Cortex of kidney (tissue), 1 donor: ENCODE measurements around the gene PMAIP1.

ENCODE experiments used
- DNase-seq: peaks from one replicate; lab custom pipeline; 2025; lab: John Stamatoyannopoulos, UW

PMAIP1 gene

GRCh38 chr18:59912007-59912550 is 12.3 kb downstream of the PMAIP1 start:
- DNase-seq = no peak

- DNase-seq = no peak
Measured at GRCh38 chr18:59915606-59916005, 15.8 kb downstream of the PMAIP1 start.

DNA sequence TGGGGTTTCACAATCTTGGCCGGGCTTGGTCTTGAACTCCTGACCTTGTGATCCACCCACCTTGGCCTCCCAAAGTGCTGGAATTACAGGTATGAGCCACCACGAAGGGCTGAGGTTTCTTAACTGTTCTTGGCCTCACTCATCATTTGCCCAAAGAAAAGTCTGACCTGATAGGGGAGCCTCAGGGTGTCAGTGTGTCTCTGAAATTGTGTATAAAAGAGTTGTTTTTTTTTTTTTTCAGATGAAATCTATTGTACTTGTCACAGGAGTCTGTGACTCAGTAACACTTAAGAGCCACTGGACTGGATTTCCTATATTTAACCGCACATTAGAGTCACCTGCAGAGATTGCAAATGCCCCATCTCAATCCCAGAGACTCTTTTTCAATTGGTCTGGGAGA is 16.9 kb downstream of the PMAIP1 start:
- DNase-seq = no peak

DNA sequence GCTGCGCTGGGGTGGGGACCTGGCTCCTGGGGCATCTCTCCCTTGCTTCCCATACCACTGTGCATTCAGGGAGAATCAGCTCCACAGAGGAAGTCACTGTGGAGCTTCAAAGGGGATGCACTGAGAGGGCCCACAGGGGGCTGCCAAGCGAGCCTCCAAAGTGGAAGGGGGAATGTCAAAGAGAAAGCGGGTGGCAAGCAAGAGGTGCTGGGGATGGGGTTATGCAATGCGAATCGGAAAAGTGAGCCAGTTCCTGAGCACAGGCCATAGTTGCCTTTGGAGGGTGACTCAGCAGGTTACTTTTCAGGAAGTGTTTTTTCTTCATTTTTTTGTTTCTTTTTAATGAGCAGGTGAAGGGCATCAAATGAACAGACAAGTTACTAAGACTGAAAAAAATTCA is 17.6 kb downstream of the PMAIP1 start:
- no peak for DNase-seq

- DNase-seq = no peak
Measured at GRCh38 chr18:59918320-59918755, 18.5 kb downstream of the PMAIP1 start.

DNA sequence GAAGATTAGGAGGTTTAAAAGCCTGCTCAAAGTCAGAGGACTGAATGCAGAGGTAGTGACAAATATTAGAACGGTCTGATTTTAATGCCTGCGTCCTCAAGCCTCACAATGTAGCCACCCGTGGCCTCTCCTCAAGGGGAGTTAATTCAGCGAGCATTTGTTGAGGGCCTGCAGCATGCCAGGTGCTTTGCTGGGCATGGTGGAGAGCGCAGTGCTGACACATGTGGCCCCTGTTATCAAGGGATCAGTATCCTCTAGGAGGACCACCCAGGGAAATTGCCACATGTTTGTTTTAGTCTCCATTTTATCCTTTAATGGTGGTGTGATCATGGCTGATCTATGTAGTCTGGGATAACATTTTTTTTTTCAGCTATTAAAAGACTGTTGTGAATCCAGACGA is 19.2 kb downstream of the PMAIP1 start:
- no peak for DNase-seq

GRCh38 chr18:59921384-59921891 is 21.6 kb downstream of the PMAIP1 start:
- no peak for DNase-seq

GRCh38 chr18:59923539-59924196 is 23.9 kb downstream of the PMAIP1 start:
- no peak for DNase-seq

- DNase-seq = no peak
Measured at GRCh38 chr18:59926131-59926530, 26.3 kb downstream of the PMAIP1 start.

DNA sequence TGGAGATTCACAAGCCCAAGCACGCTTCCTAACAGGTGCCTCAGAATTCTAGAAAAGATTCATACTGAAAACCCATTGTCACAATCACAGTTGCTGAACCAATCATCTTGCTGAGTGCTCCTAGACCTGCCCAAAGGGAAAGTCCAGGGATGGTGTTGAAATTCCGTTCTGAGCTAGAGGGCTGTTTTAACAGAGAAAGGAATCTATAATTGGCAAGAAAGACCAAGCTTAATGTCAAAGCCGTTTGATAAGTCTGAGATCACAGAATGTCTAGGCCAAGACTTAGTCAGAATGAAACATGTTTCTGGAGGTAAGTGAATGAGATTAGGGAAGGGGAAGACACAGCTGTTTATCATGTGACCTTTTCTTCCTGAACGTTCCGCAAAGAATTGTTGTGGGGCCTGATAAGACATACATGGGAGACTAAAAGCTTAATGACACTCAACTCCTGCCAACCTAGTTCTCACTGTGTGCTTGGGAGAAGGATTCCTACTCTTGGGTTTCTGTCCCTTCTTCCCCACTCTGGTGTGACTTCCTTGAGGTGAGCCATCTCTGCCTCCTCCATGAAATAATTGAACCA is 27.5 kb downstream of the PMAIP1 start:
- DNase-seq = no peak

DNA sequence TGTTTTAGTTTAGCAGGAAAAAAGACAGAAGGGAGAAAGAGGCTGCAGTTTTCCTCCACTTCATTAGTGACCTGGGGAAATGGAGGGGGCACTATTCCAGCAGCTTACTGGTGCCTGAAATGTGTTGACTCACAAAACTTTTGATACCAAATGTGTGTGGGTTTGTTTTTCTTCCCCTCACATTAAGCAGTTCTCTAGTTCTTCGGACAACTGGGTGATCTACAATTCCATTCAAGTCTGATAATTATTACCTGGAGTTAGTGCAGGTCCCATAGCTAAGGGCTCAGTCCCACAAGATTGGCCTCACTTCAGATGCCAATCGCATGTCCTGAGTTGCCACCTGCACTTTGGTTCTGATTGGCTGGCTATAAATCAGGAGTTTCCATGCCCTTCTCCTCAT is 28.4 kb downstream of the PMAIP1 start:
- DNase-seq = no peak

DNA sequence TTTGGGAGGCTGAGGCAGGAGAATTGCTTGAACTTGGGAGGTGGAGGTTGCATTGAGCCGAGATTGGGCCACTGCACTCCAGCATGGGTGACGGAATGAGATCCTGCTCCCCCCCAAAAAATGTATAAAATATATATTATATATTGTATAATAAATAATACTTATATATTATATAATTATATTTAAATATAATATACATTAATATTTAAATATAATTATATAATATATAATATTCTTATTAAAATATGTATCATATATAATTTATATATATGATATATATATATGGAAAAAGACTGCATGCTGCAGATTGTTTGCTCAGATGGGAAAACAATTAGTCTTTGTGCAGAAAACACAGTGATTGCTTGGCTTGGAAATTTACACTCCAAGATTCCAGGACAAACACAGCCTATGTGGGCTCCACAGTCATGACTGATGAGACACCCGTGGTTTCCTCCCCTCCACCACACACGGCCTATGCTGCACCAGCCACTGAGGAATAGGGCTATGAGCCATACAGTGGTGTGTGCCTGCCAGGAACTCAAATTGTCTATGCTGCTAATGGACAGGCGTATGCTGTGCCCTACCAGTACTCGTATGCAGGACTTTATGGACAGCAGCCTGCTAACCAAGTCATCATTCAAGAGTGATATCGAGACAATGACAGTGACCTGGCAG is 30.0 kb downstream of the PMAIP1 start:
- no peak for DNase-seq

DNA sequence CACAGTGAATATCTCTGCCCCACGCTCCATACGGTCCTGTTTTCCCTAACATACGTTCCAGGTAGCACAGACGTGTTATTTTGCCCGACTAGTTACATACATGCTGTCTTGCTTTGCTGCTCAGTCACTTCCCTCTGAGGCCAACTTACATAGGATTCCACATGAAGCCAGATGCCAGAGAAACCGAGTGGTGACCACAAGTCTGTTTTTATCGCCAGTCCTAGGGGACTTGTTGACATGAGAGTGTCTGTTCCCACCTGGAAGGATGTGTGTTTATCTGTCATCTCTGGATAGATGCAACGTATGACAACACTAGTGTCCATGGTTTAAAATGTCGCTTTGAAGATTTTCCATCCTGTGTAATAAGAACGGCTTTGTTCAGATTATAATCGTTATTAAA is 32.6 kb downstream of the PMAIP1 start:
- DNase-seq = no peak

DNA sequence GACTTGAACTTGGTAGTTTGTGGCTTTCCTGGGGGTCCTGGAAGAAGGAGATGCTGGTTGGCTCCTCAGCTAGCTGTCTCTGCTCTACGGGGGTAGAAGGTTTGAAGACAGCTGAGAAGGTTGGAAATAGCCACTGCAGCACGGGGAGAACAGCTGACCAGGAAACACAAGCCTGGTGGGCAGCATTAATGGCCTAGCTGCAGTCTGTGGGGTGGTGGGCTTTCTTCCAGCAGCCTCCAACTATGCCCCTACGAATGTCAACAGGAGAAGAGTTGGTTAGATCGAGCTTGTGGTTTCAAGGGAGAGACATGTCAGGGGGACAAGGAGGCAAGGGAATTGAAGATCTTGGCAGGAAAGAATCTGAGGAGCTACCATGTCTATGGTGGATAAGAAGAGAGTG is 38.9 kb downstream of the PMAIP1 start:
- DNase-seq = no peak

DNA sequence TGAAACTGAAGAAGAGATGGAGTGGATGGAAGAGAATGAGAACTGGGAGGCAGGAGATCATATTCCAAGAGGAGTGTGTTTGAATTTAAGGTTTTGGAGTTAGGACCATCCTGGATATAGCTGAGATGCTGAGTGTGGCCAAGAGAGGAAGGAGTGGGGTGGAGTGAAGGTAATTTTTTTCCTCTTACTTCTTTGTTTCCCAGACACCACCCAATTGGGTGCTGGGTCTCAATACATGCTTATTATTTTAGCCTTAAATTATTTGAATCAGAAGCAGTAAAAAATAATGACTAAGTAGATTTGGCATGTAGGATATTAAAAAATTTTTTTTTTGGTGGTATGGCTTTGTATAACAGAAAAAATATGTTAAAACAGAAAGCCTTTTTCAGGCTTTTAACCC is 39.3 kb downstream of the PMAIP1 start:
- no peak for DNase-seq

- no peak for DNase-seq
Measured at GRCh38 chr18:59940068-59940467, 40.3 kb downstream of the PMAIP1 start.

GRCh38 chr18:59941331-59941730 is 41.5 kb downstream of the PMAIP1 start:
- no peak for DNase-seq

GRCh38 chr18:59942601-59943000 is 42.8 kb downstream of the PMAIP1 start:
- no peak for DNase-seq

- DNase-seq = no peak
Measured at GRCh38 chr18:59945544-59945943, 45.7 kb downstream of the PMAIP1 start.

DNA sequence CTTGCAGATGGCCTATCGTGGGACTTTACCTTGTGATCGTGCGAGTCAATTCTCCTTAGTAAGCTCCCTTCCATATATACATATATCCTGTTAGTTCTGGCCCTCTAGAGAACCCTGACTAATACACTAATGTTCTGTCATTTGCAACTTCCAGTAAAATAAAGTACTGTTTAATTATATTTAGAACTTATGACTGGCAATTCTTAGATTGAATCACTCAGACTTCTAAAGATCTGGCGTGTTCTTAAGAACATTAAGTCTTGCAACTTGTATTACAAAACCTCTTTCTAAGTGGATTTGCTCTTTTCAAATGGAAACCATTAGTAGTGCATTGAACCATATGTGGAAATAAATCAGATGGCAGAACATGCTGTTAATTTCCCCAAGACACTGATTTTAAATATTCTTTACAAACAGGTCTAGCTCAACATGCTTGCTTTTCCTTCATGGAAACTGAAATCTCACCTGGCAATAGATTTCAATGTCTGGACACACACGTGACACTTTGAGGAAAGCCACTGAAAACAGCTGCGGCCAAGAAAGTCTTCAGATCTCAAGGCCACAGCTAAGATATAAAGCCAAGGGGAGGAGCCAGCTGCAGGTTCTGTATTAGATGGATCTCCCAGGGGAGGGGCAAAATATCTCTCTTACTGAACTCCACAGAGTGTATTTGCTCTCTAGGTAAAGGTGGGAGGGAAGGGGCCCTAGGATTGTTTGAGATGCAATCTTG is 50.6 kb downstream of the PMAIP1 start:
- no peak for DNase-seq

DNA sequence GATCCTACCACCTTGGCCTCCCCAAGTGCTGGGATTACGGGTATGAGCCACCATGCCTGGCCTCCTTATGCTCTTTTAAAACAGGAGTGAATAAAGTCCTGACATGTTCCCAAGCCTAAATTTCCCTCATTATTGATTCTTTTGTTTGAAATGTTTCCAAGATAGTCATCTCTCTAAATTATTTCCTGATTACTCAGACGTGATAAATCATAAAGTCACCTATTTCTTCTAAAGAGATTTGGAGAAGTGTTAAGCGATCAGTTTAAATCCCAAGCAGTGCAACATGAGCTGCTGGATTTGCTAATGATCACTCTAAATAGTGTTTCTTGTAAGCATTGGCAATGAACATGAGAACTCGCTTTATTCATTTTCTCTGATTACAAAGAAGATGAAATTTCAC is 51.8 kb downstream of the PMAIP1 start:
- no peak for DNase-seq

DNA sequence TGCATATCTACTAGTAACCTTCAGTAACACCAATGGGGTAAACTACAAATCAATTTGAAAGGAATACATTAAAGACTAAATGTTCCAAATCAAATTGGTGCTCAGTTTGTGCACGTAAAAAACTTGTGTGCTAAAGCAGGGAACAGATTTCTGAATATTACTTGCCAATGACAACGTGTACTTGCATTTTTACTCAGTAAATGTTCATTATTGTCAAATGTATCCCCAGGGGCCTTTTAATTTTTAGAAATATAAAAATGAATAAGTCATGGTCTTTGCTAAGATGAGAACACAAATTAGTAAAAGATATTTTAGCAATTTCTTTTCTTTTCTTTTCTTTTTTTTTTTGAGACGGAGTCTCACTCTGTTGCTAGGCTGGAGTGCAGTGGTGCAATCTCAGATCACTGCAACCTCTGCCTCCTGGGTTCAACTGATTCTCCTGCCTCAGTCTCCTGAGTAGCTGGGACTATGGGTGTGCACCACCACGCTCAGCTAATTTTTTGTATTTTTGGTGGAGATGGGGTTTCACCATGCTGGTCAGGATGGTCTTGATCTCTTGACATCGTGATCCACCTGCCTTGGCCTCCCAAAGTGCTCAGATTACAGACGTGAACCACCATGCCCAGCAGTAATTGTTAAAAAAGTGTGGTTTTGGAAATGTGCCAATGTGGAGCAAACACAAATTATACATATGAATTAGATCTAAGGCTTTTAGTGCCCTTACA is 52.6 kb downstream of the PMAIP1 start:
- no peak for DNase-seq
